HepG2 (cell line): Measurements from ENCODE around the gene ZC3H18.

Source experiments
- CREB3 ChIP-seq: sonication (generic); formaldehyde crosslinking; IDR thresholded peaks from 2 replicates; pipeline ENCODE4 v1.5.0; 2020; ENCODE audit warnings: missing genetic modification reagents
- CTCF ChIP-seq: sonication (generic); formaldehyde crosslinking; IDR thresholded peaks from 2 replicates; pipeline ENCODE4 v1.5.0; 2020; ENCODE audit warnings: mild to moderate bottlenecking, missing genetic modification reagents, moderate library complexity
- ESRRA ChIP-seq: sonication (generic); formaldehyde crosslinking; IDR thresholded peaks from 2 replicates; pipeline ENCODE4 v1.5.1; 2020; ENCODE audit warnings: mild to moderate bottlenecking, low read depth, missing genetic modification reagents
- MLX ChIP-seq: IDR thresholded peaks from 2 replicates; pipeline ENCODE4 v1.6.1; 2016
- MXI1 ChIP-seq: IDR thresholded peaks from 3 replicates; pipeline ENCODE4 v1.6.1; 2012; ENCODE audit warnings: low read depth, low read length, inconsistent platforms, borderline replicate concordance
- RFX5 ChIP-seq: IDR thresholded peaks from 2 replicates; pipeline ENCODE4 v1.6.1; 2011; ENCODE audit warnings: low read depth, low read length, improper control_type of control experiment
- RORA ChIP-seq: sonication (generic); formaldehyde crosslinking; IDR thresholded peaks from 2 replicates; pipeline ENCODE4 v1.5.0; 2020; ENCODE audit warnings: mild to moderate bottlenecking, missing genetic modification reagents, moderate library complexity
- RXRA ChIP-seq: sonication (generic); formaldehyde crosslinking; IDR thresholded peaks from 2 replicates; pipeline ENCODE4 v1.5.1; 2020; ENCODE audit warnings: missing genetic modification reagents
- STAG1 ChIP-seq: sonication (generic); formaldehyde crosslinking; IDR thresholded peaks from 2 replicates; pipeline ENCODE4 v1.4.0; 2020; ENCODE audit warnings: missing genetic modification reagents
- USF2 ChIP-seq, 2 experiments: sonication (generic) in 1 of 2; formaldehyde crosslinking in 1 of 2; IDR thresholded peaks; 2 replicates each; pipeline versions ENCODE4 v1.5.1 to v1.6.1; 2011 to 2020; ENCODE audit warnings: borderline replicate concordance in 1 of 2, low read depth in 1 of 2, low read length in 1 of 2, mild to moderate bottlenecking in 1 of 2, missing genetic modification reagents in 1 of 2, moderate library complexity in 1 of 2
- ZHX2 ChIP-seq, 2 experiments: sonication (generic) in 1 of 2; formaldehyde crosslinking in 1 of 2; IDR thresholded peaks; 2 replicates each; pipeline versions ENCODE4 v1.6.1 to v1.9.0; 2014 to 2022; ENCODE audit warnings: antibody characterized with exemption in 1 of 2, borderline replicate concordance in 1 of 2, inconsistent platforms in 1 of 2, low read depth in 1 of 2, missing genetic modification reagents in 1 of 2
- ZNF678 ChIP-seq: sonication (generic); formaldehyde crosslinking; IDR thresholded peaks from 2 replicates; pipeline ENCODE4 v1.4.0; 2020; ENCODE audit warnings: mild to moderate bottlenecking, missing genetic modification reagents

GRCh38 chr16:88635671-88636319 is 65.6 kb downstream of the ZC3H18 start:
- TF ChIP-seq RORA, result no peak
- TF ChIP-seq MXI1, result no peak
- TF ChIP-seq ZHX2 (IDR thresholded peaks at IDR 0.05; ENCODE audit: low read depth), result no peak
- no peak for TF ChIP-seq ZHX2 (CRISPR knock-in tag; IDR thresholded peaks at IDR 0.05; ENCODE audit: borderline replicate concordance)
- no peak for TF ChIP-seq RFX5
- TF ChIP-seq CREB3, result no peak
- TF ChIP-seq USF2 (IDR thresholded peaks at IDR 0.05; ENCODE audit: low read depth, low read length), result no peak
- TF ChIP-seq USF2 (CRISPR knock-in tag; IDR thresholded peaks at IDR 0.05; ENCODE audit: borderline replicate concordance), result no peak
- no peak for TF ChIP-seq MLX
- TF ChIP-seq STAG1, result no peak
- TF ChIP-seq RXRA (CRISPR knock-in tag), result no peak
- TF ChIP-seq ZNF678 (CRISPR knock-in tag), result no peak
- no peak for TF ChIP-seq CTCF (CRISPR knock-in tag)
- no peak for TF ChIP-seq ESRRA (CRISPR knock-in tag)
